Smooth muscle cell of the brain vasculature (primary cell): Measurements from ENCODE around the gene USP7.

Source experiments
- DNase-seq: peaks from one replicate; pipeline ENCODE4 v3.0.0-alpha.2; 2012; ENCODE audit warnings: low read depth, low spot score

The USP7 gene

DNA sequence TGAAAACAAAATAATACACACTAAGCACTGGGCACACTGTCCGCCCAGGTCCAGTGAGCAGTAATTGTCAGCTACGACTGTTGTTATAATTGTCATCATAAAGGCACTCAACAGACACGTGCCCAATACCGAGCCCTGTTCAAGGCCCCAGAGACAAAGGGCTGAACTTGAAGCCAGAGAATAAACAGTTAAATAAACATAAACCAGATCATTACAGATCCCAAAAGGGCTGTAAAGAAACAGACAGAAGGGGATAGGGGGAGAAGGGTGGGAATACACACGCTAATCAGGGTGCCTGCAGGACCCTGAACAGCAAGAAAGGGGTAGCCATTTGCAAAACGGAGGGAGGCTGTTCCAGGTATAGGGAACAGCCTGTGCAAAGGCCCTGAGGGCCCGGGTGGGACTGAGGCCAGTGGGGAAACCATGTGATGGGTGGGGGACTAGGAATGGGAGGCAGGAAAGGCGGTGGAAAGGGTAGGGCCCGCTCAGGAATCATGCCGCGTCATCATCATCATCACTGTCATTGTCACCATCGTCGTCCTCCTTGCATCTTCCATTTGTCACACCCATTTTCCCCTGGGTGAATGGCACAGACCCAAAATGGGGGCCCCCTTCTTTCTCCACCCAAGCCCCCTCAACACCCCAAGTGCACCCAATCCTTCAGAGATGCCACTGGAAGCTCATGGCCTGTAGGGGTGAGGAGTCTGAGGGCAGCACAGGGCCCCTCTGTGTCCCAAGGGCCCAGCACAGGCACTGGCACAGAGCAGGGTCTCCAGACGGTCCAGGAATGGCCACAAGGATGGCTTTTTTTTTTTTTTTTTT, 101.2 kb downstream of the USP7 start:
- DNase-seq: no peak

DNA sequence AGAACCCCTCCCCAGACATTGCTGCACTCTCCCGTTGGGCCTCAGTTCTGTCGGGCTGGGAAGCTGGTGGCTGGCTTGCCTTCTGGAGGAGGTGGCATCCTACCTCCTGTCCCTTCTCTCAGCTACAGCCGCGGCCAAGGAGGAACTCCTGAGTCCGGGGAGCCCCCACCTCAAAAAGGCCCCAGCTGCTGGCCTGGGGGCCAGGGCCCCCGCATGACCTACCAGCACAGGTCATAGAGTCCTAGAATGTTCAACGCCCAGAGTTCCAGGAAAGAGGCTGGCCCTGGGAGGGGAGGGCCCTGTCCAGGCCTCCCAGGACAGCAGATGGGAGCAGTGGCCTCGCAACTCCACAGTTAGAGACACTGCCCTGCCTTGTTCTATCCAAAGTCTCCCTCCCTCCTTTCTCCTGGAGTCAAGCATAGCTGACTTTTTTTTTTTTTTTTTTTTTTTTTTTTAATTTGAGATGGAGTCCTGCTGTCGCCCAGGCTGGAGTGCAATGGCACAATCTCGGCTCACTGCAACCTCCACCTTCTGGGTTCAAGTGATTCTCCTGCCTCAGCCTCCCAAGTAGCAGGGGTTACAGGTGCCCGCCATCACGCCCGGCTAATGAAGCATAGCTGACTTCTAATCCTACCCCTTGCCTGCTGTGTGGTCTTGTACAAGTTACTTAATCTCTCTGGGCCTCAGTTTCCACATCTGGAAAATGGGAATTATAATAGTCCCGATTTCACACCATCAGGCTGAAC, 102.0 kb downstream of the USP7 start:
- DNase-seq: no peak

DNA sequence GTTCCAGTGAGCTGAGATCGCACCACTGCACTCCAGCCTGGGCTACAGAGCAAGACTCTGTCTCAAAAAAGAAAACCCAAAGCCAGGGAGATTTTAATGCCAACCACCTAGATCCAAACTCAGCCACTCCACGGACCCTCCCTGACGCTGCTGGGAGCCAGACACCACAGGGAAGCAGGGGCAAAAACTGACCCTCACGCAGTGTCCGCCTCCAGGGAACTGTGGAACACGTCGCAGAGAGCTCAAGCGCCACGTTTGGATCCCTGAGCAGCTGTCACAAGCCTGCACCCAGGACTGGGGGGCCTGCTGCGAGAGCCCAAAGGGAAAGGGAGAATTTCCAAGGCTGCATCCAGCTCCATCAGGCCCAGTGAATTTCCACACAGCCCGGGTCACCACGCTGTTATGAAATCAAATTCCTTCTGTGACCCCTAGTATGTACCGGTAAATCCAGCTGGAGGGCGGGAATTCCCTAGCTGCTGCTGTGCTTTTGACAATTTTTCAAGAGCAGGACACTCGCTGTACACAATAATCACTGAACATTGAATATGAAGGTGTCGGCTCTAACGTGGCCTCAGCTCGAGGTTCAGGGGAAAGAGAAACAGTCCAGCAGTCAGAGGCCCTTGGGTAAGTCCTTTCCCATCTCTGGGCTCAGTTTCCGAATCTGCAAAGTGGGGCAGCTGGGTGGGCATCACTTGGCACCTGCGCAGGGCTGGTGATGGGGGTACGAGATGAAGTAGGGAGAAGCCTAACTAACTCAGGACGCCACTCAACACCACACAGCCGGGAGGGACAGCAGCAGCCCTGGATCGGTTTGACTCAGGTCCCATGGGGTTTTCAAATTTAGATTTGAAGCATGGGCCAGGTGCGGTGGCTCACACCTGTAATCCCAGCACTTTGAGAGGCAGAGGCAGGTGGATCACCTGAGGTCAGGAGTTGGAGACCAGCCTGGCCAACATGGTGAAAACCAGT, 103.5 kb downstream of the USP7 start:
- DNase-seq: no peak

DNA sequence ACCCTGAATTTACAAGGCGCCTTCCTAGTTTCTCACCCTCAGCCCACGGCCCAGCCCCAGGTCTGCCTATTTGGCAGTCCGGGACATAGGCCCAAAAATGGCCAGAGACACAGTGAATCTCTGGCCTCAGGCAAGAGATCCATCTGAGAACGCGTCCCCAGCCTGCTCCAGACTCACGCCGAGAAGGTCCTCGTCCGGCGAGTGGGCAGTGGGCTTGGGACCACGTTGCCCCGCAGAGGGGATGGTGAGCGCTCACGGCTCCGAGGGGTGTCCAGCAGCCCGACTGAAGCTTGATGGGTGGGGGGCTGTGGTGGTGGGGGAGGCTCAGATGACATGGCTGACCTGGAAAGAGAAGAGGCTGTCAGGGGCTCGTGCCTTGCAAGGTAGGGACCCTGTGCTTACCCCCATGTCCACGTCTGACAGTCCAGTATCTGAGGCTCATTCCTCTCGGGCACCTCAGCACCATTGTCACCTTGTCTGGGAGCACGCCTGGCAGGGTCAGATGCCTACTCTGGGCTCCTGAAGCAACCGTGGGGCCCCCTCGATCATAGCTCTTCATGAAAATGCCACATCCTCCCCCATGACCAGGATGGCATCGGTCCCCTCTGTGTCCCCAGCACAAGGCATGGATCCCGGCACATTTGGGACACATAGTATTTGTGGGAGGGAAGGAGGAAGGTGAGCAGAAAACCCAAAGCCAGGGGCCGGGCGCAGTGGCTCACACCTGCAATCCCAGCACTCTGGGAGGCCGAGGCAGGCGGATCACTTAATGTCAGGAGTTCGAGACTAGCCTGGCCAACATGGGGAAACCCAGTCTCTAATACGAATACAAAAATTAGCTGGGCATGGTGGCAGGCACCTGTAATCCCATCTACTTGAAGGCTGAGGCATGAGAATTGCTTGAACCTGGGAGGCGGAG, 104.5 kb downstream of the USP7 start:
- DNase-seq: no peak

DNA sequence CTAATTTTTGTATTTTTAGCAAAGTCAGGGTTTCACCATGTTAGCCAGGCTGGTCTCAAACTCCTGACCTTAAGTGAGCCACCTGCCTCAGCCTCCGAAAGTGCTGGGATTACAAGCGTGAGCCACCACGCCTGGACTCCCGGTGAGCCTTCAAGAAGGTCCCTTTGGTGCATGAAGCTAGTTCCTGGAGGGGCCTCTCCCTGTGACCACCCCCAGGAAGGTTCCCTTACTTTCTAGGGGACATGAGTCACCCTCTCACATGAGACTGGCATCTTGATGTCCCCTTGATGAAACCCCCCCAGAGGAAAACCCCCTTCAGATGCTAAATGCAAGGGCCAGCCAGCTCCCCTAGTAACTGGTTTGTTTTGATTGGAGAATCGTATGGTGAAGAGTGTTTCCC, 107.7 kb downstream of the USP7 start:
- DNase-seq: no peak

DNA sequence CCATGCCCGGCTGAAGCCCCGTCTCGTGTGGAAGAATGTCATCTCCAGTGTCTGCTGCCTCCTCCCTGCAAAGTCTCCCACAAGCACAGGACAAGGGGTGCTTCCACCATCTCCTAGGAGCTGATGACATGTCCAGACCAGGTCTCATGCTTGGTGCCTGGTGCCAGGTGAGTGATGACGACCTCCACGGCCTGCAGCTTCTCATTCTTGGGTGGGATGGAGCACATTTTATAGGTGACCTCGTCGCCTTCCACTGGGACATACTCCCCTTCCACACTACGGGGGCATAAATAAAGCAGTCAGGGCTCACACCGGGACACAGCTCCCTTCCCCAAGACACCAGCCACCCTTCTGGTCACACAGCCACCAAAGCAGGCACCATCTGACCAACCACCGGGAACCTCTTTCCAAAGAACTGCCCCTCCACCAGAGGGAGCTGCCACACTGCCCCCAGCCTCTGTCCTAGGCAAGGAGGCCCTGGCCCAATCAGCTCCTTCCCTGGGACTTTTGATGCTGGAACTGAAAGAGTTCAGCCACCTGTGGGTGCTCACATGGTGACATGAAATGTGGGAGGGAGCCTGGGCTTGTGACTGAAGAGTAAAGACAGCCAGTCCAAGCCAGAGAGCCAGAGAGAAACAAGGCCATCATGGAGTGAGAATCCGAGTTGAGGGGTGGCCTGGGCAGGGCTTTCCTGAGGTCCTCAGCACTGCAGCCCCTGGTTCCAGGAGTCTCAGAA, 108.5 kb downstream of the USP7 start:
- no peak for DNase-seq

DNA sequence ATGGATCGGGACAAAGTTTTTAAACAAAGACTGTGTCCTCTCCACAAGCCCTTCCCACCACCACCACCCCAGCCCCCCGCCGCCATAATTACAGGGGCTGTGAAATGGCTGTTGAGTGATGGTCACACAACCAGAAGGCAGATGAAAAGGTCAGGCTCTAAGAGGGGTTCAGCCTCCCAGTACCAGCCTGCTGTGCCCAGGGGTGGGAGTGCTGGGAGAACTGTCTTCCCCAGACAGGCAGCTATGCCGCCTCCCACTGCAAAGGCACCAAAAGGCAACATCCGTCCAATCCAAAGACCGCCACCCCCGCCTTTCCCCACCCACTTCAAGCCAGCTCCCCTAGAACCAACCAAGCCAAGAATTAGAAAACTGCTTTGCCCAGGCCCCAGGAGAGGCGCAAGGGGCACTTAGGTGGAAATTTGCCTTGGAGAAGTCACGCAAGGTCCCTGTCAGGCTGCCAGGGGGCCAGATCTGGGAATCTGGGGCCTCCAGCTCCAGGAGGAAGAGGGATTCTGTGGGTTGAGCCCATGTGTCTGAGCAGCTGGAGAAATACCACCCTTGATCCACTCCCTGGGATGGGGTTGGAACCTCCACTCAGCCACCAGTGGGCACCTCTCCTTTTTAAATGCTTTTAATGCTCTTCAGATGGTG, 109.3 kb downstream of the USP7 start:
- DNase-seq: no peak

DNA sequence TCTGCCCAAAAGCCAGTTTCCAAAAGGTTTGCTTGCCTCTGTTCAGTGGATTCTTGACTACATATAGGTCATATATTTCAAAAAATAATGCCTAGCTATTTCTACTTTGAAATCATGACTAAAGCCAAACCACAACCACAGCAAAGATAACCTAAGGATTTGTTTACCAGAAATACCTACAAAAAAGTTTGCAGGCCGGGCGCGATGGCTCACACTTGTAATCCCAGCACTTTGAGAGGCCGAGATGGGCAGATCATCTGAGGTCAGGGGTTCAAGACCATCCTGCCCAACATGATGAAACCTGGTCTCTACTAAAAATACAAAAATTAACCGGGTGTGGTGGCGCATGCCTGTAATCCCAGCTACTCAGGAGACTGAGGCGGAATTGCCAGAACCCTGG, 110.1 kb downstream of the USP7 start:
- no peak for DNase-seq

DNA sequence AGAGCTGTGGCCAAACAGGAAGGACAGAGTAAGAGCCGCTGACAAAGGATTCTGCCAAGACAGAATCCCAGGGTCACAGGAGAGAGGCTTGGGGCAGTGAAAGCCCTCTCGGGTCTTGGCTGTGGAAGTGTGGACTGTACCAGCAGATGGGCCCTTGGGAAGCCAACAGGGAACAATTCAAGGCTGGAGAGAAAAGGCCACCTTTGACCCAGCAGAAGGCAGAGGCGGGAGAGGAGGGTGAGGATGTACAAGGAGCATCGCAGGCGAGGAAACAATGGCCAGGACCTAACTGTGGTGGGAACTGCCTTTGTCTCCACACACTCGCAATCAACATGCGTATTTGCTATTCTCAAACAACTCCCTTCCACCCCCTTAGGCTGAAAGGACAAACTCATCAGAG, 110.6 kb downstream of the USP7 start:
- no peak for DNase-seq

DNA sequence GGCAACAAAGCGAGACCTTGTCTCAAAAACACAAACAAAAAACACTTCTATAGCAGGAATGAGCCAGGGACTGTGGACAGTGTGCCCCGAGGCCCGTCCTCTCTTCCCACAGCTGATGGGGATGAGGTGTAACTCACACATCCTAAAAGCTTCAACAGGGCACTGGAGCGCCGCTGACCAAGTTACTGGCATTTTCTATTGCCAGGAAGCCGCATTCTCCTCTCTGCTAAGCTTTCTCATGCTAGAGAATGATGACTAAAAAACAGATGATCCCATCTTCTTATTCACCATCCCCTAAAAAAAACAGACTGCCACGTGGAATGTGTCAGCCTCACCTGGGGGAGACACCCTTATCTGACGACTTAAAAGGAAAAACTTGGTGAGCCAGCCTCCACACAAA, 111.2 kb downstream of the USP7 start:
- DNase-seq: no peak

DNA sequence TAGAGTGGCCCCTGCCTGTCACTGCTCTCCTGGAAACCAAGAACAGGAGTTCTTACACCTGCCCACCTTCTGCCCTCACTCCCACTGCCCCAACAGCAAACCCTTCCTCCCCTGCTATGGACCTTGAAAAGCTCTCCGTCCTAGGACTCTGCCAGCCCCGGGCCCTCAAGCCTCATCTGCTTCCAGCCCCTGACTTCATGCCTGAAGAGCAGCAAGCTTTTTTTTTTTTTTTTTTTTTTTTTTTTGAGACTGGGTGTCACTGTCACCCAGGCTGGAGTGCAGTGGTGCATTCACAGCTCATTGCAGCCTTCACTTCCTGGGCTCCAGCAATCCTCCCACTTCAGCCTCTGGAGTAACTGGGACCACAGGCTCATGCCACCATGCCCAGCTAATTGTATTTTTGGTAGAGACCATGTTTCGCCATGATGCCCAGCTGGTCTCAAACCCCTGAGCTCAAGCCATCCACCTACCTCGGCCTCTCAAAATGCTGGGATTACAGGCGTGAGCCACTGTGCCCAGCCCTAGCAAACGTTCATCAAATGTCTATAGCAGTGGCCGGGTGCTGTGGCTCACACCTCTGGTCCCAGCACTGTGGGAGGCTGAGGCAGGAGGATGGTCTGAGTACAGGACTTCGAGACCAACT, 111.8 kb downstream of the USP7 start:
- DNase-seq: no peak

DNA sequence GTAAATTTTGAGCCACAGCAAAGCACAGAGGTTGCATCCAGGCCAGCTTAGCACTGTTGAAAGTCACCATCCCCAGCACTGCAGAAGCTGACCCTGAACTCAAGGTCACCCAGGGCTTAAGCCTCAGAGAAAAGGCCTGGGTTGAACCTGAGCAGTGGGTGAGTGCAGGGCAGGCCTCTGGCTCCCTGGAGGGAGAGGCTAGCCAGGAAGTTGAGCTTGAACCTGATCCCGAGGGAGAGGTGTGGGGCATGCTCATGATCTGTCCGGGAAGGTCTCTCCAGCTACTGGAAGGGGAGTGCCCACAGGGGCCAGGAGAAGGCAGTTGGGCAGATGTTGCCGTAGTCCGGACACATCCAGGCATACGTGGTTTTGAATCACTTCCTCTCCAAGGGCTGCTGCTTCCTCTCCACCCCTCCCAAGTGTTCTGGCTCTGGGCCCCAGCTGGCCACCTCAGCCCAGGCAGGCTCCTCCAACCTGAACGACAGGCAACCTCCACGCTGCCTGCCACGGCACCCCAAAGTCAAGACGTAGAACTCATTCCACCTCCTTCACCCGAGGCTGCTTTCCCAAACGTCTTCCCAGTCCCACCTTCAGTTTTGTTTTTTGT, 113.3 kb downstream of the USP7 start:
- no peak for DNase-seq

DNA sequence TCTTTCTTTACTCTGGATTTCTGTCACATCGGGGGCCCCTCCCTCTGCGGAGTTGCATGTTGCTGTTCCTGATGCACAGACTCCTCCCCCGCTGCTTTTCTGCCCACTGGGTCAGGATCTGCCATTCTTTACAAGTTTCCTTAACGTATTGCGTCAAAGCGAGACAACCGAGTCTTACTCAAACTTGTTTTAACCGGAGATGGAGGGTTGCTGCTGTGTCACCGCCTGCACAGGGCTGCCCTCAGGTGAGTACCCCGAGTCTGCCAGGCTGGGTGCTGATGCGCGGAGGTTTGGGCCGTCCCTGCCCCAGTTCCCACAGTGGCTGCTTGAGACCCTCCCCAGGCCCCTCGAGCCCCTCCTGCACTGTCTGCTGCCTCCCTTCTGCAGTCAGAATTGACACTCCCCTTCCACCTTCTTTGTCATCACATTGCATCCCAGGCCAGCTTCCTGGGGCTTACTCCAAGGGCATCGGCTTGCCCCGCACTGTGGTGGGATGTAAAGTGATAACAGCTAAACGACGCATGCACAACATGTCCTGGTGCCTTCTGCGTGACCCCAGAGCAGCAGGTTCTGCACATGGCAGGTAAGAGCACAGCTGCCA, 114.2 kb downstream of the USP7 start:
- DNase-seq: no peak

DNA sequence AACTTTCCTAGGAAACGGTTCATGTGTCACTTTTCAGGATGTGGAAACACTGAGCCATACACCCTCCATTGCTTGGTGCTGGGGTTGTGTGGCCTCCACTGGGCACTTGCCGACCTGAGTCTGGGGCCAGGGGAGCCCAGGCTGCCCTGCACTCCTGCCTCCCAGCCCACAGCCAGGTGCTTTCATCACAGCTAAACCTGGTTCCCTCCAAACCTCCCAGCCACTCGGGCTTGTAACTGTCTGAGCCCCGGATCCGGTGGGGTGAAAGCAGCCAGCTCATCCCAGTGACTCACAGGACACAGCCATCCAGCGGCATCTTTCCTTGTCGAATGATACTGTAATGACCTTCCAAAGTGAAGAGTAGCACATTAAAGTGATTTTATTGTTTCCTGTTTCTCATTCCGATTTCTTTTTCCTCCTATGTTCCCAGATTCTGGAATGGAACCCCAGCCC, 114.7 kb downstream of the USP7 start:
- no peak for DNase-seq

DNA sequence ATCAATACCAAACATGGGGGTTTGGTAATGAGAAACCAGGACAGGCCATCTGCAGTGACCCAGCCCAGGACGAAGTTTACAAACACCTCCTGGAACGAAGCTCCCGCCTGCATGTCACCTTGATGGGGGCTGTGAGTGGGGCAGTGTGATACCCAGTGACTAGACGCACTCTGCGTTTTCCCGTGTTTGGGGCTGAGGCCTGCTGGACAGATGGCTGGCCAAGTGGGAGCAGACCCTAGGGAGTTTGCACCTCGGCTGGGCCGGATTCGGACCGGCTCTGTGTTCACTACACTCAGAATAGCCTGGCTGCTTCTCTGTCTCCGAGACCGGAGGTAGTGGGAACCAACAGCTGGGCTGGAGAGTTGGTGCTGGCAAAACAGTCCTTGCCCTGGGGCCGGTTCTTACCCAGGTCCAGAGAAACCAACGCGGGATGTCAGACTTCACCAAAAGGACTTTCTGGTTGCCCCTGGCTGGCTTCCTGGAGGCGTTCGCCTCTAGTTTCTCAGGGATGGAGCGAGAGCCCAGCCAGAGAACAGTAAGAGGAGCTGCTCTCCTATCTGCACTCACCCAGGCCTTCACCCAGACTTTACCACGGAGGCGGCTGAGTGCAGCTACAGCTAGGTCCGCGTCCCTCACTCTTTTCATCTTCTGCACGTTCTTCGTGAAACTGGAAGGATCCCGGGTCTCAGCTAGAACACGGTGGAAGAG, 115.3 kb downstream of the USP7 start:
- DNase-seq: no peak

DNA sequence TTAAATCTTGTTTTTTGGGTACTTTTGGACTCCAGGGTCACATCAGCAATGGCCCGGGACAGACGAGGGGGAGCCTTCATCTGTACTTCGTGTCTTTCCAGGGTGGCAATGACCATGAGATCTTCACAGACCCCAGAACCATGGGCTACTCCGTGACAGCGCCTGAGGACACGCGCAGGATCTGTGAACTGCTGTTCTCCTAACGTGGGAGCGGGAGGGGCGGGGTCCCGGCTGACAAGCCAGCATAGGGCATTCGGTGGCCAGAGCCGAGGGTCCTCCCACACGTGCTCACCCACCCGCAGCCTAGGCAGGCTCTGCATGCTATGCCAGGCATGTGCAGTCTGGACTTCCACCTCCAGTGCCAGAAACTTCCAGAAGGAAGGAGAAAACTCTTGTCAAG, 116.1 kb downstream of the USP7 start:
- no peak for DNase-seq

DNA sequence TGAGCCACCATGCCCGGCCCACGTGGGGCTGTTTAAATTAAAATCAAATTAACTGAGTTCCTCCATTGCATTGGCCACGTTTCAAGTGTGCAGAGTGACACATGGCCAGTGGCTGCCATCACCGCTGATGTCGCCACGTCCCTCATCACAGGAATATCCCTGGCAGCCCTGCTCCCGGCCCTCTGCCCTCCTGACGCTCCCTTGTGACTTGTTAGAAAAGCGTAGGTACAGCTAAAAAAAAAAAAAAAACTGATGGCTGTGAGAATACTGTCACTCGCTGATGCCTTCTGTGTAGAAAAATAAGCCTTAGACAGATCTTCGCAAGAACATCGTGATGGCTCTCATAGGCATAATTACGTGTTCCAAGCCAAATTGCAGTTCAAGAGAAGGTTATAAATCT, 116.6 kb downstream of the USP7 start:
- DNase-seq: no peak
